B cell (primary cell): ENCODE results near the gene WDR46. TPM values are rescaled to one million over a fixed set of nuclear protein-coding genes. Genes with fewer than 3 reads are reported as not detected.
A peak's percentile ranks its signal among the peaks of the same experiment; 100 is the strongest.
"Not testable (repeated sequence)": the region's sequence is repeated elsewhere in the genome, so short reads cannot be mapped to it uniquely, and the experiment has no call there.

ENCODE experiments used
- ATAC-seq: fragments of 200-7000 bp; cut with Tn5 transposase; one replicate; pipeline ENCODE4 v1.10.0; 2021; ENCODE audit warnings: low read depth, mild to moderate bottlenecking, moderate number of reproducible peaks, moderate library complexity
- CTCF ChIA-PET: fragments of 350-600 bp; sonication (Branson Sonifier 250); formaldehyde crosslinking; loops from one replicate; lab custom pipeline; 2021; ENCODE audit warnings: antibody characterized with exemption, inconsistent platforms; lab: Charles Lee
- POLR2A ChIA-PET: fragments of 350-600 bp; sonication (Branson Sonifier 250); formaldehyde crosslinking; loops from one replicate; lab custom pipeline; 2021; ENCODE audit warnings: antibody characterized with exemption; lab: Charles Lee
- DNase-seq: peaks from one replicate; pipeline ENCODE4 v3.0.0; 2013
- H2AFZ ChIP-seq: 2 replicates; pipeline ENCODE4 v1.6.1; 2012; ENCODE audit warnings: mild to moderate bottlenecking, low read depth, low read length; ENCODE audit not compliant: insufficient read depth, poor library complexity, severe bottlenecking
- H3K27ac ChIP-seq, 2 donors: 1 replicate in 1 of 2; 2 replicates in 1 of 2; pipeline ENCODE4 v1.5.1; 2012 to 2013; ENCODE audit warnings: low read length in 2 of 2, mild to moderate bottlenecking in 2 of 2, moderate library complexity in 1 of 2
- H3K27me3 ChIP-seq, 4 experiments: fragments of 200-600 bp in 1 of 4; sonication (generic) in 1 of 4; replicated peaks in 1 of 4; 1 replicate in 2 of 4; 2 replicates in 2 of 4; pipeline versions ENCODE4 v1.6.1 to v1.7.0; 2013 to 2016; ENCODE audit warnings: low read length in 3 of 4, mild to moderate bottlenecking in 2 of 4, mixed read lengths in 1 of 4, moderate library complexity in 1 of 4; ENCODE audit not compliant: insufficient read depth in 4 of 4, control insufficient read depth in 3 of 4; ENCODE audit errors: control extremely low read depth in 1 of 4
- H3K36me3 ChIP-seq, 2 experiments: replicated peaks in 1 of 2; 1 replicate in 1 of 2; 2 replicates in 1 of 2; pipeline versions ENCODE4 v1.6.1 to v1.7.1; 2013; ENCODE audit warnings: low read length in 1 of 2; ENCODE audit not compliant: insufficient read depth in 2 of 2, control insufficient read depth in 1 of 2; ENCODE audit errors: control extremely low read depth in 1 of 2, extremely low read depth in 1 of 2
- H3K4me1 ChIP-seq, 2 donors: fragments of 200-600 bp in 1 of 2; sonication (generic) in 1 of 2; 1 replicate in 1 of 2; 2 replicates in 1 of 2; pipeline versions ENCODE4 v1.5.1 to v1.6.1; 2013 to 2017; ENCODE audit warnings: low read length in 2 of 2; ENCODE audit not compliant: control insufficient read depth in 2 of 2, insufficient read depth in 2 of 2
- H3K4me2 ChIP-seq: replicated peaks from 2 replicates; pipeline ENCODE3; 2012; ENCODE audit warnings: mild to moderate bottlenecking, low read depth, low read length; ENCODE audit not compliant: poor library complexity, severe bottlenecking
- H3K4me3 ChIP-seq, 5 experiments: fragments of 200-600 bp in 1 of 5; sonication (generic) in 1 of 5; 1 replicate in 3 of 5; 2 replicates in 2 of 5; pipeline versions ENCODE4 v1.5.1 to v1.7.0; 2011 to 2016; ENCODE audit warnings: low read length in 4 of 5, mild to moderate bottlenecking in 4 of 5, low read depth in 2 of 5, control low read depth in 1 of 5, moderate library complexity in 1 of 5; ENCODE audit not compliant: insufficient read depth in 1 of 5; ENCODE audit errors: control extremely low read depth in 1 of 5, extremely low read depth in 1 of 5
- H3K79me2 ChIP-seq: fragments of 200-600 bp; sonication (generic); one replicate; pipeline ENCODE4 v1.6.0; 2016; ENCODE audit warnings: low read length; ENCODE audit not compliant: control insufficient read depth, insufficient read depth
- H3K9ac ChIP-seq: fragments of 200-600 bp; sonication (generic); 2 replicates; pipeline ENCODE4 v1.6.1; 2017; ENCODE audit warnings: mild to moderate bottlenecking, low read length, moderate library complexity
- H3K9me3 ChIP-seq, 3 donors: one replicate each; pipeline versions ENCODE4 v1.6.1 to v1.7.1; 2013; ENCODE audit warnings: low read length in 2 of 3; ENCODE audit not compliant: control insufficient read depth in 2 of 3, insufficient read depth in 1 of 3; ENCODE audit errors: control extremely low read depth in 1 of 3
- H4K20me1 ChIP-seq: 2 replicates; pipeline ENCODE4 v1.6.0; 2012; ENCODE audit warnings: mild to moderate bottlenecking, low read length; ENCODE audit not compliant: insufficient read depth, control insufficient read depth, poor library complexity, severe bottlenecking
- H3K27ac Mint-ChIP-seq: one replicate; pipeline ENCODE4 v1.8.0; 2021; ENCODE audit warnings: mixed read lengths
- H3K27me3 Mint-ChIP-seq: one replicate; pipeline ENCODE4 v1.8.0; 2021; ENCODE audit warnings: mixed read lengths
- H3K4me1 Mint-ChIP-seq: one replicate; pipeline ENCODE4 v1.8.0; 2021; ENCODE audit warnings: mixed read lengths
- H3K4me3 Mint-ChIP-seq: one replicate; pipeline ENCODE4 v1.8.0; 2021; ENCODE audit warnings: mixed read lengths
- H3K9me3 Mint-ChIP-seq: one replicate; pipeline ENCODE4 v1.8.0; 2022; ENCODE audit warnings: mixed read lengths; ENCODE audit not compliant: insufficient read depth
- CTCF ChIP-seq: fragments of 200-600 bp; IDR thresholded peaks from one replicate; pipeline ENCODE4 v1.8.0; 2022; ENCODE audit warnings: antibody characterized with exemption, mild to moderate bottlenecking
- EZH2 ChIP-seq: IDR thresholded peaks from 2 replicates; pipeline ENCODE4 v1.6.1; 2012; ENCODE audit warnings: borderline replicate concordance, low read depth, mild to moderate bottlenecking, moderate library complexity, low read length; ENCODE audit not compliant: insufficient read depth, poor library complexity, severe bottlenecking
- WGBS: methylation state at CpG from one replicate; pipeline ENCODE4 v1.1.5; 2013; ENCODE audit warnings: missing lambda C conversion rate; ENCODE audit not compliant: insufficient coverage; 5-methylcytosine and 5-hydroxymethylcytosine counted together
- intact Hi-C: fragments of 100-400 bp; cut with micrococcal nuclease; formaldehyde crosslinking; loops from one replicate; pipeline ENCODE4 v1.10.0; 2022
- polyA plus RNA-seq: library from polyadenylated mRNA; depleted of rRNA; stranded (reverse); fragments of >200 nt; gene quantifications from 2 replicates; pipeline ENCODE4 v1.2.3, GENCODE V29; 2012
- total RNA-seq, 2 donors: library from RNA; stranded (reverse); fragments of 120-200 nt in 1 of 2; gene quantifications; 1 replicate in 1 of 2; 2 replicates in 1 of 2; pipeline versions ENCODE4 v1.2.3 to v1.2.4, GENCODE V29; 2013 to 2022

Gene WDR46
- total and polyA plus RNA-seq, 2 donors (not counting 1 experiment from before 2014, with no cell fraction given) = 60.1 to 77.2 TPM

DNA sequence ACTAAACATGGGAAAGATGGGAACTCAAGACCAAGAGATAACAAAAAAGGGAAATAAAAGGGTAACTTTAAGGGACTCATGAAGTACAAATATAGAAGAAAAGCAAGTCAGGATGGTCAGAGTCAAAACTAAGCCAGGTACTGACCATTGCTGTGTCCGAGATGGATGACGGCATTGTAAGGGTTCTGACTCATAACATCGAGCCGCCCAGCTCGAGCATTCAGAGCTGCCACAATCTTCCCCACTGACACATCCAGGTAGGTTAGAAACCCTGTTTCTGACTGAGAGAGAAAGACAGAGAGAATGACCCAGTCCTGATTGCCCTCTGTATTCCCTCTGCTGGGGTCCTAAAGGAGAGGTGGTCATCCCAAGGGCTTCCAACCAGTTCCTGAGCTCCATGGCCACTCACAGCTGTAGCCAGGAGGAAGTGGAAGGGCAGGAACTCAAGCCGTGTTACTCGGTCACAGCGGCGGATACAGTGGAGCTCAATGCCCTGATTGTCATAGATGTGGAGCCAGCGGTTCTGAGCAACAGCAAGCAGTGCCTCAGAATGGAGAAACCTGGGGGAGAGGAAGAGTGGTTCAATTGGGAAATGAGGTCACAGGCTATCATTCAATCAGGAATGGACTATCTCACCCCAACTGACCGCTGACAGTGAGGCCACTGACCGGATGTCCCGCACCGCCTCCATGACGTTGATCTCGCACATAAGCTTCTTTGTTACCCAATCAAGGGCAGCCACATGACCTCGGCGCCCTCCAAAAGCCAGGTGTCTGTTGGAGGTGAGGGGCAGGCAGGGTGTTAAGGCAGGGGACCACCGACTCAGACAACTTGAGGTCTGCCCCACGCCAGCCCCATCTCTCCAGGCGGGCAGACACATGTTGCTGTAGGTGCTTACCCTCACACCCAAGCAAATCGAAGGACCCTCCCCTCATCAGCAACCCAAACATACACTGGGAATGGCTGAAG is 1.8 kb downstream of the WDR46 start:
- Histone ChIP-seq H3K4me2 (no peak overlapping the region), H3K4me1 (peaks cover 19 to 25% of the 10 kb centered on the region in 2 donors), H3K4me3 (no peak overlapping the region), H3K79me2 (peaks cover 50% of the 10 kb centered on the region), H3K36me3 (peaks cover 0 to 49% of the 10 kb centered on the region in 2 experiments), H3K9me3 (no peaks in the 10 kb centered on the region), H3K9ac (no peak overlapping the region), H3K27ac (no peak overlapping the region), H4K20me1 (peaks cover 5% of the 10 kb centered on the region), H2AFZ (no peak overlapping the region), H3K27me3 (no peaks in the 10 kb centered on the region)
- DNase-seq (no peak), ATAC-seq (no peak)
- intact Hi-C loops = no loop called here
- Mint-ChIP-seq H3K27ac (peak overlapping the region; percentile 32), H3K9me3 (no peaks in the 10 kb centered on the region), H3K4me3 (peak overlapping the region; percentile 93), H3K27me3 (no peaks in the 10 kb centered on the region), H3K4me1 (peaks cover 38% of the 10 kb centered on the region)
- ChIA-PET CTCF (interaction anchor here (0.8 to 2.6 kb wide), 6 partner anchors 10 to 139 kb away, joined by 3 to 10 read pairs (median 6); partner anchors contain the start of gene B3GALT4), POLR2A (interaction anchor here (0.6 to 3.4 kb wide), 2 partner anchors 11 to 14 kb away, joined by 5 to 39 read pairs; partner anchors contain the start of gene B3GALT4)
- 98% methylated on average over 12 of the region's 22 CpGs for WGBS
- TF ChIP-seq CTCF = no peak
- no peak for TF ChIP-seq EZH2

DNA sequence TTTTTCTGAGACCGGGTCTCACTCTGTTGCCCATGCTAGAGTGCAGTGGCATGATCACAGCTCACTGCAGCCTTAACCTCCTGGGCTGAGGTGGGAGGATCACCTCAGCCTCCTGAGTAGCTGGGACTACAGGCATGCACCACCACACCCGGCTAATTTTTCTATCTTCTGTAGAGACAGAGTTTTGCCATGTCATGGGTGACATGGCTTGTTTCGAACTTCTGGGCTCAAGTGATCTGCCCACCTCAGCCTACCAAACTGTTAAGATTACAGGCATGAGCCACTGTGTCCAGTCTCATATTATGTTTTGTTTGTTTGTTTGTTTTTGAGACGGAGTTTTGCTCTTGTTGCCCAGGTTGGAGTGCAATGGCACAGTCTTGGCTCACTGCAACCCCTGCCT is 3.8 kb downstream of the WDR46 start:
- H3K36me3 ChIP-seq = peaks cover 0 to 46% of the 10 kb centered on the region in 2 experiments
- H3K27me3 Mint-ChIP-seq, H2AFZ ChIP-seq, H3K27me3 ChIP-seq, DNase-seq, H3K4me3 ChIP-seq, intact Hi-C loops, H3K4me3 Mint-ChIP-seq, H3K9ac ChIP-seq, H3K9me3 ChIP-seq, H3K27ac ChIP-seq, H3K4me2 ChIP-seq, CTCF ChIA-PET, POLR2A ChIA-PET, H3K9me3 Mint-ChIP-seq, ATAC-seq, H3K27ac Mint-ChIP-seq: not testable (repeated sequence)
- WGBS = no CpG with 5 or more reads among the region's 4 CpGs
- H3K4me1 Mint-ChIP-seq = peaks cover 35% of the 10 kb centered on the region
- peaks cover 14 to 18% of the 10 kb centered on the region in 2 donors for H3K4me1 ChIP-seq
- H3K79me2 ChIP-seq = peaks cover 47% of the 10 kb centered on the region
- peaks cover 21% of the 10 kb centered on the region for H4K20me1 ChIP-seq
